Stomach (tissue), 4 donors: ENCODE data around the gene MCEMP1.

Experiments
- POLR2A ChIP-seq, 4 donors: fragments of 450-650 bp; IDR thresholded peaks; one replicate each; pipeline ENCODE4 v1.6.1; 2016; ENCODE audit warnings: antibody characterized with exemption in 4 of 4, control low read depth in 2 of 4, mild to moderate bottlenecking in 1 of 4, moderate library complexity in 1 of 4
- POLR2AphosphoS5 ChIP-seq, 3 donors: sonication (generic); formaldehyde crosslinking; IDR thresholded peaks; one replicate each; pipeline ENCODE4 v1.6.1; 2016; ENCODE audit warnings: antibody characterized with exemption in 3 of 3

GRCh38 chr19:7703332-7703731, 26.4 kb downstream of the MCEMP1 start:
- TF ChIP-seq POLR2AphosphoS5 (IDR thresholded peaks at IDR 0.05) (no peak), POLR2A (IDR thresholded peaks at IDR 0.05) (no peak)
